C1 segment of cervical spinal cord (tissue), 14 donors: ENCODE data around the gene ARTN.

ENCODE experiments used
- DNase-seq, 14 donors: peaks; one replicate each; lab custom pipeline; 2025; lab: John Stamatoyannopoulos, UW

Gene ARTN

DNA sequence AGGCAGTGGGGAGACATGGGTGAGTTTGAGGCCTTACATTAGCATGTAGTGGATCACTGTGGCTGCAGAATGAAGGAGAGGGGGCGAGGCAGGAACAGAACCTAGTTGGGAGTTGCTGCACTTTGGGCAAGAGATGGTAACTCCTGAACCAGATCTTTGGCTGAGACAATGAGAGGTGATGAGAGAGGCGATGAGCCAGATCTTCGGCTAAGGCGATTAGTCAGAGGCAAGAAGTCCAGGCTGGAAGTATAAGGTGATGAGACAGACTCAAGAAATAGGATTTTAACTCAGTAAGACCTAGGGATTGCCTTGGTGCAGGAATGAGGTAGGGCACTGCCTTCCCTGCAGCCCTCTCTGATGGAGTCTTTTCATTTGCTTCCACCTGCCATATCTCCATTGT, 9.1 kb upstream of the ARTN start:
- no peak for DNase-seq

DNA sequence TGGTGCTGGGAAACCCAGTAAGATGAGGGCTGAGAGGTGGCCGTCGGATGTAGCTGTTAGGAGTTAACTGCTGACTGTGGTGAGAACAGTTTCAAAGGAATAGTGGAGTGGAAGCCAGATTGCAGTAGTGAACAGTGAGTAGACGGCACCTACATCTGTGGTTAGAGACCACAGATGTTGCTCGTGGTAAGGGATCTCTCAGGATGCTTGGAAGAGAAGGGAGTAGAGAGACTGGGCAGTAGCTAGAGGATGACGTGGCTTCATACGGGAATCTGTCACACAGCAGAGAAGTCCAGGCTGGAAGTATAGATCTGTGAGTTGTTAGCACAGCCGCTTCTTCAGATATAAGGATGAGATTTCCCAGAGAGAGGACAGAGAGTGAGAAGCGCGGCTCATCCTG, 7.8 kb upstream of the ARTN start:
- no peak for DNase-seq

DNA sequence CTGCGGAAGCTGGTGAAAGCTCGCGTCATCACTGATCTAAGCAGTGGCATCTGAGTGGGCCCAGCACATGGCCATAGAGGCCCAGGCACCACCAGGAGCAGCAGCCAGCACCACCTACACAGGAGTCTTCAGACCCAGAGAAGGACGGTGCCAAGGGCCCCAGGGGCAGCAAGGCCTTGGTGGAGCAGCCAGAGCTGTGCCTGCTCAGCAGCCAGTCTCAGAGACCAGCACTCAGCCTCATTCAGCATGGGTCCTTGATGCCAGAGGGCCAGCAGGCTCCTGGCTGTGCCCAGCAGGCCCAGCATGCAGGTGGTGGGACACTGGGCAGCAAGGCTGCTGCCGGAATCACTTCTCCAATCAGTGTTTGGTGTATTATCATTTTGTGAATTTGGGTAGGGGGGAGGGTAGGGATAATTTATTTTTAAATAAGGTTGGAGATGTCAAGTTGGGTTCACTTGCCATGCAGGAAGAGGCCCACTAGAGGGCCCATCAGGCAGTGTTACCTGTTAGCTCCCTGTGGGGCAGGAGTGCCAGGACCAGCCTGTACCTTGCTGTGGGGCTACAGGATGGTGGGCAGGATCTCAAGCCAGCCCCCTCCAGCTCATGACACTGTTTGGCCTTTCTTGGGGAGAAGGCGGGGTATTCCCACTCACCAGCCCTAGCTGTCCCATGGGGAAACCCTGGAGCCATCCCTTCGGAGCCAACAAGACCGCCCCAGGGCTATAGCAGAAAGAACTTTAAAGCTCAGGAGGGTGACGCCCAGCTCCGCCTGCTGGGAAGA, 3.2 kb upstream of the ARTN start:
- DNase-seq, result no peak

DNA sequence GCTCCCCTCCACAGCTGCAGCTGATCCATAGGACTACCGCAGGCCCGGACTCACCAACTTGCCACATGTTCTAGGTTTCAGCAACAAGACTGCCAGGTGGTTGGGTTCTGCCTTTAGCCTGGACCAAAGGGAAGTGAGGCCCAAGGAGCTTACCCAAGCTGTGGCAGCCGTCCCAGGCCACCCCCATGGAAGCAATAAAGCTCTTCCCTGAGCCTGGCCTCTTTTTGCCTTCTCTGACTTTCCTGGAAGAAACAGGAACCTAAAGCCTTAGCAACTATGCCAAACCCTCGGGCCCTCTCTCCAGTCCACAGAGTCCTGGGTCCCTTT, 2.7 kb upstream of the ARTN start:
- no peak for DNase-seq

- no peak for DNase-seq
Observed at GRCh38 chr1:43931711-43932660, 1.6 kb upstream of the ARTN start.

GRCh38 chr1:43932786-43933385, 715 bp upstream of the ARTN start:
- DNase-seq, result peak in 1 of 14 donors; percentile 10

- DNase-seq, result peak in 6 of 14 donors; percentile 16 to 57 (median 30)
Observed at GRCh38 chr1:43934101-43934985, 742 bp downstream of the ARTN start.

GRCh38 chr1:43934986-43935324, 1.4 kb downstream of the ARTN start:
- DNase-seq, result peak in 1 of 14 donors; percentile 12

- no peak for DNase-seq
Observed at GRCh38 chr1:43935711-43936427, 2.3 kb downstream of the ARTN start.

GRCh38 chr1:43936431-43937151, 3.0 kb downstream of the ARTN start:
- DNase-seq, result peak in 1 of 14 donors; percentile 30

GRCh38 chr1:43937179-43937865, 3.7 kb downstream of the ARTN start:
- DNase-seq, result no peak

DNA sequence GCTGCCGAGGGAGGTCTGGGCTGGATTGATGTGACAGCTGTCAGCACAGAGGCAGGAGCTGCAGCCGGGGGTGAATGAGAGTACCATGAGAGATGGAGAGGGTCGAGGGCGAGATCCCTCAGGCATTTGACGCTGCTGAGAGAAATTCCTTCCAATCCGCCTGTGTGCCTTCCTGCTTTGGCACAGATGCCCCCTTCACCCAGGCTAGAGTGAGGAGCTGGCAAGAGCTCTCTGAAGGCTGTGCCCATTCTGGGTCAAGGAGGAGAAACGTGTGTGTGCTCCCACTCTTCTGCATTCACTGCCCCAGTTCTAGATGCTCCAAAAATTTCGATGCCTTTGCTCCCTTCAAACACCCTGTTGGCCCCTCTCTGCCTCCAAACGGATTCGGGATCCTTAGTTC, 4.8 kb downstream of the ARTN start:
- peak in 1 of 14 donors; percentile 52 for DNase-seq

DNA sequence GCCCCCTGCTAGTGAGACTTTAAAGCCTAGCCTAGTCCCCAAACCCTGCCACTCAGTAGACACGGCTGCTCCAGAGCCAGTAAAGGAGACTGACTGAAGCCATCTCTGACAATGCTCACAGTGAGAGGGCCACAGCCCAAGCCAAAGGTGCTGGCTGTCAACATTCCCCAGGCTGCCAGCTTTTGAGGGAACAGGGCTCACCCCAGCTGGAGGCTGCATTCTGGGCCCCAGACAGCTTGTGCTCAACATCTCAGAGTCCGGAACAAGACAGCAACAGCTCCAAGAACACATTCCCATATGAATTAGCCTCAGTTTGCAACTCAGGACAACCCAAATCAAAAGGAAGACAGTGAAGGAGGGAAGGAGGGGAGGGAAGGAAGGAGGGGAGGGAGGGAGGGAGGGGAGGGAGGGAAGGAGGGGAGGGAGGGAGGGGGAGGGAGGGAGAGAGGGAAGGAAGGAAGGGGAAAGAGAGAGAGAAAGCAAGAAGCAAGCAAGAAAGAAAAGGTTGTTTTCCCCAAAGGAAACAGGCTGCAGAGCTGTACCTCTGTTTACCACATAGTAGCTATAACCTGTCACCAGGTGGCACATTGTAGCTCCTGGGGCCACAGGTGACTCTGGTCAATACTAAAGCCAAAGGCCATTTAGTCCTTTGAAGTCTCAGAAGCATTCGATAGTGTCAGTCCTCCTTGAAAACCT, 5.4 kb downstream of the ARTN start:
- peak in 8 of 14 donors; percentile 14 to 87 (median 36) for DNase-seq

- no peak for DNase-seq
Observed at GRCh38 chr1:43942411-43942810, 8.8 kb downstream of the ARTN start.

DNA sequence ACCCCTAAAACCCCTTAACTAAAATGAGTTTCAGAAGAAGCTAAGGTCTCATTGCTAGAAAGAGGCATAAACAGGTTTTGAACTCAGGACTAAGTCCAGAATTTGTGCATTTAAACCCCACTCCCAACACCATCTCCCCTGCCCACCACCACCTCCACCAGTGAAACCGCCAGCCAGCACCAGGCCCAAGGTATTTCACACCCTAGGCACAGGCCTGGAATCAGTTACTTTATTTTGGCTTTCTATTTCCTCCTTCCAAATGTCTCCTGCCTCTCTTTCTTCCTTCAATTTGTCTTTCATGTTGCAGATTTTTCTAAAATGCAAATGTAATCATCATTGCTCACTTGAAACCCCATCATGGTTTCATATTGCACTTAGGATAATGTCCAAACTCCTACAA, 11.3 kb downstream of the ARTN start:
- no peak for DNase-seq

GRCh38 chr1:43945674-43946235, 12.2 kb downstream of the ARTN start:
- DNase-seq, result peak in 2 of 14 donors; percentile 18 to 45

DNA sequence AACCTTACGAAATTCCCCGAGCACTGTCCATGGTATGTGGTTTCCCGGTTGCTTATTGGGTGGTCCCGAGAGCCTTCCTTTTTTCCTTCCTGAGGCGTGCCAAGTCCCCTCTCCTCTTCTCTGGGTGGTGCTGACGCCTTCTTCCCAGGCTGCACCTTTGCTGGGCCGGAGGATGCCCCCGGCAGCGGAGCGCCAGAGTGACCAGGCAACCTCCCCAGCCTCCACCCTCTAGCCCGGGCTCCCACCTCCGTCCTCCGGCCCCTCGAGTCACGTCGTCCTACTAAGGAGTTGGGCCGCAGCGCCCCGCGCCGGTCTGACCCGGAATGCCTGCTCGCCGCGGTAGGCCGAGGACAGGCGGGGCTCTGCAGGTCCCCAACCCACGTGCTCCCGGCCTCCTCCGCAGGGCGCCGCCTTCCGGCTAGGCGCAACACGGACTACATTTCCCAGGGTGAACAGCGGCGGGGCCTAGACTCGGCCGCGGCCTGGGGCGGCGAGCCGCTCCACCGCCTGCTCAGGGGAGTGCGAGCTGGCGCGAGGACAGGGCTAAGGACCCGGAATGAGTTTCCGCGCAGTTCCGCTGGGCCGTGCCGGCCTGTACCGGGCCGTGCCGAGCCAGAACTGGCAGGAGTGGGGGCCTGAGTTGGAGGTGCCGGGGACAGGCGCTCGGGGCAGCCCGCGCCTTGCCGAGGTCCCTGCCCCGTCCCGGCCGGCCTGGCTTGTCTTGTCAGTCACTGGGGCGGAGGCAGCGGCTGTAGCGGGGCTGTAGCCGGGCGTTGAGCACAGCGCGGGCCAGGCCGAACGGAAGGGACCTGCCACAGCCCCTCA, 12.8 kb downstream of the ARTN start, which contains the start of gene IPO13:
Gene IPO13, plus strand, starts transcription at position 715 of the 825 bp plus-strand sequence. CDS start 651 bp downstream, outside the sequence.
- DNase-seq, result peak; percentile 34 to 98 (median 96)
